GM18909 (cell line): ENCODE results near the gene NONO.
"Not testable (repeated sequence)": the region's sequence is repeated elsewhere in the genome, so short reads cannot be mapped to it uniquely, and the experiment has no call there.

Source experiments
- ATAC-seq: cut with Tn5 transposase; IDR thresholded peaks from one replicate; pipeline ENCODE4 v1.9.1; 2021; ENCODE audit warnings: mild to moderate bottlenecking; ENCODE audit not compliant: unreplicated experiment, poor library complexity

NONO gene, protein sequence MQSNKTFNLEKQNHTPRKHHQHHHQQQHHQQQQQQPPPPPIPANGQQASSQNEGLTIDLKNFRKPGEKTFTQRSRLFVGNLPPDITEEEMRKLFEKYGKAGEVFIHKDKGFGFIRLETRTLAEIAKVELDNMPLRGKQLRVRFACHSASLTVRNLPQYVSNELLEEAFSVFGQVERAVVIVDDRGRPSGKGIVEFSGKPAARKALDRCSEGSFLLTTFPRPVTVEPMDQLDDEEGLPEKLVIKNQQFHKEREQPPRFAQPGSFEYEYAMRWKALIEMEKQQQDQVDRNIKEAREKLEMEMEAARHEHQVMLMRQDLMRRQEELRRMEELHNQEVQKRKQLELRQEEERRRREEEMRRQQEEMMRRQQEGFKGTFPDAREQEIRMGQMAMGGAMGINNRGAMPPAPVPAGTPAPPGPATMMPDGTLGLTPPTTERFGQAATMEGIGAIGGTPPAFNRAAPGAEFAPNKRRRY

DNA sequence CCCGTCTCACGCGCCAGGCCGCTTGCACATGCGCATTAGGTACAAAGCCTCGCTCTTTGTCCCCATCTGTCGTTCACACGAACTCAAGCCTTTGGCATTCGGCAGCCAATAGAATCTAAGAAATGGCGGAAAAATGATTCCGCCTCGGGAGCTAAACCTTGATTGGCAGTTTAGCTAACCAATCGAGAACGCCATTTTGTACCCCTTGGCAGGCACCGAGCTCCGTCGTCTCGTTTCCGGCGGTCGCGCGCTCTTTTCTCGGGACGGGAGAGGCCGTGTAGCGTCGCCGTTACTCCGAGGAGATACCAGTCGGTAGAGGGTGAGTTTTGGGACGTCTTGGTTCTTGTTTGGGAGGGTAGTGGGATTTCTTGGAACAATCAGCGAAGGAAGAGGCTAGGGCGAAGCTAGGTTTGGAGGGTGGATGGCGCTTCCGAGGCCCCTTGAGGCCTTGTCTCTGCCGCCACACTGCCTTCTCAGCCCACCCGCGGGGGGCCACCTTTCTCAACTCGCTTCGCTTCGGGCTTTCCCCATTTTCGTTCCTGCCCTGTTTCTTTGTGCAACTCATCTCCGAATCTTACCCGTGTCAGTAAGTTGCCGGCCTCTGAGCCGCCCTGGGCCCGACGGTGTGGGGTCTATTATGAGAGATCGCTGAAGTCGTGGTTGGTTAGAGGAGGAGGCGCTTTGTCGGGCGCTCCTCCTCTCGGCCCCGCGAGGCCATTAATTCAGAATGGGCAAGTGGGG is at the start of gene NONO:
TSS of gene NONO (plus strand) at position 233 of the 741 bp plus-strand sequence. CDS start 7,003 bp downstream, outside the sequence.
- peak; percentile 88 for ATAC-seq

DNA sequence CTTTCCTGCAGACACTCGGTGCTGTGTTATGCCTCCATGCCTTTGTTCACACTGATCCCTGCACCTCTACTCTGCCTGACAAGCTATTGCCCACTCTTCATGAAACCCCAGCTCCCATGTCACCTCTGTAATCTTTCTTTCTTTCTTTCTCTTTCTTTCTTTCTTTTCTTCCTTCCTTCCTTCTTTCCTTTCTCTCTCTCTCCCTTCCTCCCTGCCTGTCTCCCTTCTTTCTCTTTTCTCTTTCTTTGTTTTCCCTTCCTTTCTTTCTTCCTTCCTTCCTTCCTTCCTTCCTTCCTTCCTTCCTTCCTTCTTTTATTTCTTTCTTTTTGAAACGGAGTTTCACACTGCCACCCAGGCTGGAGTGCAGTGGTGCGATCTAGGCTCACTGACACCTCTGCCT is 48.0 kb upstream of the NONO start:
- ATAC-seq = no peak

DNA sequence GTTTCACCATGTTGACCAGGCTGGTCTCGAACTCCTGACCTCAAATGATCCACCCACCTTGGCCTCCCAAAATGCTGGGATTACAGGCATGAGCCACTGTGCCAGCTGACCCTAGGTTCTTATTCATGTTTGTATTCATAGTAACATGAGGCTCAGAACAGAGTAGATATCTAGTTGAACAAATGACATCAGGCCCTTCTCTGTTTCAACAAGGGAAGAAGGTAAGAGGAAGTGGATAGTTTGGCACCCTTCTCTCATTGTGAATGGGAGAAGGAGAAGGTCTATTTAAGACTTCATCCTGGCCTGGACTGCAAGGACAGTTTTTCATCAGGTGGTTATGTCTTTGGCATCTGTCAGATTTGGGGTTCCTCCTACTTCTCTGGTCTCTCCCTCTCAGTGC is 46.6 kb upstream of the NONO start:
- no peak for ATAC-seq

DNA sequence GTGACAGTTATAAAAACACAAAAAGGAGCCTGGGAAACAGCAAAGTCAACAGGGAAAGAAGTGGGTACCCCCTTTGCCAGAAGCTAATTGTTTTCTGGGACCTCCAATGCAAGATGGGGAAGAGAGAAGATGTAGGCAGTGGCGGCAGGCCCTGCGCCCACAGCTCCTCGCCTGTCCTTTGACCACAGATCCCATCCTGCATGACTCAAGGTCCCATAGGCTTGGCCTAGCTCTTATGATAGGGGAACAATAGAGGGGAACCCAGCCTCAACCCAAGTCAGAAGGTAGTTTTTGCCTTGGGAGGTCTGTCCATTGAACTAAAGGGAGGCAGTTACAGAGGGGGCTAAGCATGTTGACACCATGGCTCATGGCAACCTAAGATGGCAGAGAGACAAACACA is 43.7 kb upstream of the NONO start:
- no peak for ATAC-seq

DNA sequence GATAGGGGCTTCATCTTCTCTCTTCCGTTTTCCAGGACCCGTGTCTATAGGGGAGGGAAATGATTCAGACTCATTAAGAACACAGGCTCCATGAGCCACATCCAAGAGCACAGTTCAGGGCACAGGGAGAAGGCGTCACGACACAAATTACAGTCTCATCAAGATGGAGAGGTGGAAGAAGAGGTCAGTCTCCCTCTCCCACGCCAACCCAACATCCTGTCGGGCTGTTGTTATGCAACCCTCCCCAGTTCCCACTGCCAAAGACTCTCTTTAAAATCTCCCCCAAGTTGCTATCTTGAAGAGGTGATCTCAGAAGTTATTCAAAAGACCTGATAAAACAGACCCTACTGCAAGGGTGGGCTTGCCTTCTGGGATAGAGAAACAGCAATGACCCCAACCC is 42.1 kb upstream of the NONO start:
- ATAC-seq = no peak

DNA sequence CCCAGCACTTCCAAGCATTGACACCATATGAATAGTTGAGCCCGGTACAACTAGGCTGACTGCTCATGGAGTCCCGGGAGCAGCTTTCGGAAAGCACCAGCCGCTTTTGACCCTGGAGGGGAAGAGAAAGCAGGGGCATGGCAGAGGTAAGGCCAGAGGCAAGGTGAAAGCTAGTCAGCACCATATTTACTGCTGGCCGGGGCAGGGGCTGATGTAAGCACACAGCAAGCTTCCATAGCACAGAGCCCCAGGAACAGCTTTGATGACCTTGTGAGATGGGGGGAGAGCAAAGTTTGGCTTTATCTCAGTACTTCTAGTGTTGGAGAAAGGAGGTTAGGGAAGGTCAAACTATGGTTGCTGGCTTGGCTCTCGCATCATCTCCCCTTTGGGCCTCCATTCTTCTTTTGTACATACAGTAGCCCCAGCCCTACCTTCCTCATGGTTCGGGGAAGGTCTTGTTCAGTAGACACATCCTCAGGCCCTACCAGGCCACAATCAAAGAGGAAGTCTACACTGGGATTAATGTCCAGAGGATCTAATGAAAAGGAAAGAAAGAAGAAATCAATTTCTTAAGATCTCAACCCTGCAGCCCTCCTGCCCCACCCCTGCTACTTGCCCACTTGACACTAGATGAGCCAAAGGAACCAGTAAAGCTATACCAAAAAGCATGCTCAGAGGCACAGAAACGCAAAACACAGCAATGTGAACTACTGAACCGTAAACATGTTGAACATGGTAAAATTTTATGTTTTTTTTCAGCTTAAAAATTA is 38.9 kb upstream of the NONO start:
- ATAC-seq = no peak

DNA sequence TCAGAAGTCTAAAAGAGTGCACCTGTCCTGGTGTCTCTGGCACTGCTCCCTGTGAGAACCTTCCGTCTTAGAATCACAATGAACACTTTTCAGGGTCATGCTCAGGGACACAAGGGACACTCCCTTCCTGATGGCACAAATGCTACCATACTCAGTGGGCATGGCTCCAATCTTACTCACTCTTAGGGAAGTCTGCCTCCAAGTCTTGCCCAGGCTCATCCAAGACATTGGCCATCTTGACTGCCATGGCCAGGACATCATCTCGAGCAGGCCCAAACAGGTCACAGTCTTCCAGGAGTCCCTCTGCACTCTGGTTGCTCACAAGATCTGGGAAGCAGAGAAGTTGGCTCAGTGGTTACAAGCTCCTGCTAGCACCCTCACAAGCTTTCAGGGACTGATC is 38.3 kb upstream of the NONO start:
- ATAC-seq = no peak

DNA sequence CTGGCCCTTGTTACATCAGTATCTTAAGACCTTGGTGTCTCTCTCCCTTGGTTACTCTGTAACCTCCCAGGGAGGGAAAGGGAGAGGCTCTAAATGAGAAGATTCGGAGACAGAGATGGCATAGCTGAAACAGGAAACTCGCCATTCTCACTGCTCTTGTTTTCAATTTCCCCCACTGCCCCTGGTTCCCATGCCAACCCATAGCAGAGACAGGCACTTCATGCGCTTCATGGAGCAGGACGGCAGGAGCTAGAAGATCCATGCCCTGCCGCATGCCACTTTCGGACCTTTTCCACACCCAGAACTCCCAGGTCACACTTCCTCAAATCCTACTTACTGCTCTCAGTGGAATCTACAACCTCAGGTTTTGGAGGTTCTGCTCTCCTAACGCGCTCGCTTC is 32.6 kb upstream of the NONO start:
- ATAC-seq = no peak

DNA sequence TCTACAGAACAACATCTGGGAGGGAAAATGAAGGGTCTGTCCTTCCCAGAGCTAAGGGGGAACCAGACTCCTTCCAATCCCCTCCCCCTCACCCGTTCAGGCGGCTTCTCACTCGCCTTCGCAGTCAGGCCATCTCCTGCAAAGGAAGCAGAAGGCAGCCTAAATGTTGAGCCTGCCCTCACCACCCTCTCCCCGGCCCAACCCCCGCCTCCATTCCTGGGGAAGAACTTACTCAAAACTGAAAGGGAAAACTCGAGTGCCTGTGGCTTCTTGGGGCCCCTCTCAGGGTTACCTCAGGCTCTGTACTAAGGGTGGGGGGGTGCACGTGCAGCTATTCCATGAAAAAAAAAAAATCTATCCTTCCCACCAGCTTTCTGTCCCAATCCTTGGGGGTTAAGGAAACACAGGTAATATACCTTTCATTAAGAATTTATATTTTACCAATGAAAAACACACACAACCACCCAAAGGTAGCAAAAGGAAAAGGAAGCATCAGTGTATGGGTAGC is 31.9 kb upstream of the NONO start:
- ATAC-seq = no peak

DNA sequence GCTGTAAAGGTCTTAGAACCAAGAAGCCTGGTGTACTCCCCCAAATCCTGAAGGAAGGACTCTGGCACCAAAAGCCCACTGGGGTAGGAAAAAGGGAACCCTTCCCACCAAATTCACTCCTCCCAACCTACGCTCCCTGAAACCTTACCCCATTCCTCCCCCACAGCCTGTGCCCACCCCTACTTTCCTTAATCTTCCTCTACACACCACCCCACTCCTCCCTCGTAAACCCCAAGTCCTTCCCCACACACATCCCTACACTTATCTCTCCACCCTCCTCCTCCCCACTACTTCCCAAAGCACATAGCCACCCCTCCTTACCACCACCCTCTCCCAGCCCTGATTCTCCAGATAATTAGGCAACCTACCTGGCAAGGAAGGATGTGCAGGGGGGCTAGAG is 31.2 kb upstream of the NONO start:
- no peak for ATAC-seq

DNA sequence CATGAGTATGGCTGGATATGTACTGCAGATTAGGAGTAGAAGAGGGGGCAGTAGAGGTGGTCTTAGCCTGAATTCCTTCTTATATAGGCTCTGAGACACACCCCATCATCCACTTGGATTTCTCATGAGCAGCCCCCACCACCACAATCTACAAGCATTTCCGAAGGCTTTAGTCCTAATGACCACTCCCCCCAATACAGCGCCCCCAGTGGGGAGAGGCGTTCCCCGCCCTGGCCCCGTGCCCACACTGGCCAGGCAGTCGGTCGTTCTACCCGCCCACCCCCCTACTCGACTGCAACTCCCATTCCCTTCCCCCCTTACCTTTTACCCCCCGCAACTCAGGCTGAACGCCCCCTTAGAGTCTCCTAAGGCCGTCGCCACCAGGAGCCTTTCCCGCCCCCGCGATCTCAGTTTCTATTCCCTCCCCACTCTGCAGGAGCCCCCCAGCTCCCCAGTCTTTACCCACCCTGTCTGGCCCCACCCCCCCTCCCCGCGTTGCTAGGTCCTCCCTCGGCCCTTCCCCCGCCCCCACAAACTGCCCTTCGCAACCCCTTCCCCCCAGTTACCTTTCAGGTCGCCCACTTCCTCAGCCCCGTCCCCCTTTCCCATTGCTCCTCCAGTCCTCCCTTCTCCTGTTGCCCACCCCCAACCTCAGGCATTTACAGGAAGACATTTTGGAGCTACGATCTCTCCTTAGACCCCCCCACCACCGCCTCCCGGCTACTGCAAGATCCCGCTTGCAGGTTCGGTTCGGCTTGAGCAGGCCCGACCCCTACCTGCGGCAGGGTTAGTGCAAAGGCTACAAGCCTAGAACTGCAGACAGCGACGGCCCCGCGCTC is 30.0 kb upstream of the NONO start:
- no peak for ATAC-seq

DNA sequence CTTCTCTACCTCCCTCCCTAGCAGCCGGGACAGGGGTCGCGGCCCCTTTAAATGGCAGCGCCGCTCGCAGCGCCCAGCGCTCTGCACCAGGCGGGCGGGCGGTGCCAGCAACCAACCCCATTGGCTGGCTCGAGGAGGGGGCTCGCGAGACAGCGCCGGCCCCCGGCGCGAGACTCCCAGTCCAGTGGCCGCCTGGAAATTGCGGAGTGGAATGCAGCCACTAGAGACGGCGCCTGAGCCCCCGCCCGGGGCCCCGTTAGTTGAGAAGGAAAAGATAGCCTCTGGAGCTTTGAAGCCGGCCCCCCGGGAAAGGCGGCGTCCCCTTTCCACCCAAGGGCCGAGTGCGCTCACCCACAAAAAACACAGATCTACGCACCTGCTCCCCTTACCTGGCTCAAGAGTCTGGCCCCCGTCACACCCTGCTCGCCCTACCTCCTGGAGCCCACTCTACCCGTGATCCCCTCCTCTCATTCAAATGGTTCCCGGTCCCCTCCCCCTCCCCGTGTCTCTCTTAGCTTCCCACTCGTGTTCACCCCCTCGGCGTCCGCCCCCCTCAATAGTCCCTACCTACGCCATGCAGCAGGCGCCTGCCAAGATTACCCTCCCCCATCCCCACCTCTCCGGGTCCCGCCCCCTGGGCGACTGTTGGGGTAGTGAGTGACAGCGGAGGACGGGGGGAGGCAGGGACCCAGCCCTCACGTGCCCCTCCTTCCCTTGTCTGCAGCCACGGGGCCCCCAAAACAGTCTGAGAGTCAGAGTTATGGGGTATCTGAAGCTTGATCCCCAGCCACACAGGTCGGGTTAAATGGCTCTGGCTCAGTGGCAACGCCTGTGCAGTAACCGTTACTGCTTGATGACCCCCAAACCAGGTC is 29.1 kb upstream of the NONO start, which contains the start of gene ZMYM3:
TSS of gene ZMYM3 (minus strand) at position 49 of the 872 bp plus-strand sequence. CDS start 885 bp downstream, outside the sequence.
- peak; percentile 85 for ATAC-seq

DNA sequence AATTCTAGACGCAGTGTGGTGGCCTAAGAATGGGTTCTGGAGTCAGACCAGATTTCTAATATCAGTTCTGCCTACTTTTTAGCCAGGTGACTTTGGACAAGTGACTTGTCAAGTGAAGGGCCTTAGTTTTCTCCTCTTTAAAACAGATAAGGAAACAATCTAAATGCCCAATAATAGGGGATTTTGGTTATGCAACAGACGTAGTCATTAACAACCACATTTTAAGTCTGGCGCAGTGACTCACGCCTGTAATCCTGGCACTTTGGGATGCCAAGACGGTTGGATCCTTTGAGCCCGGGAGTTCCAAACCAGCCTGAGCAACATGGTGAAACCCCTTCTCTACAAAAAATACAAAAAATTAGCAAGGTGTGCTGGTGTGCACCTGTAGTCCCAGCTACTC is 27.4 kb upstream of the NONO start:
- no peak for ATAC-seq

DNA sequence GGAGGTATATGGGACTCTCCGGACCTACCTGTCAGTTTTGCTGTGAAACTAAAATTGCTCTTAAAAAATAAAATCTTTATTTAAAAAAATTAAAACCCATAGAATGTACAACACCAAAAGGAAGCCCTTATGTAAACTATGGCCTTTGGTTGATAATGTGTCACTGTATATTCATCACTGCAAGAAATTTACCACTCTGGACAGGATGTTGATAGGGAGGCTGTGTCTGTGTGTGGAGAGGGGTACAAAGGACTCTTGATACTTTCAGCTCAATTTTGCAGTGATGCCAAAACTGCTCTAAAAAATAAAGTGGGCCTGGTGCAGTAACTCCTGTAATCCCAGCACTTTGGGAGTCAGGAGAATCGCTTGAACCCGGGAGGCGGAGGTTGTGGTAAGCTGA is 26.6 kb upstream of the NONO start:
- ATAC-seq = no peak

DNA sequence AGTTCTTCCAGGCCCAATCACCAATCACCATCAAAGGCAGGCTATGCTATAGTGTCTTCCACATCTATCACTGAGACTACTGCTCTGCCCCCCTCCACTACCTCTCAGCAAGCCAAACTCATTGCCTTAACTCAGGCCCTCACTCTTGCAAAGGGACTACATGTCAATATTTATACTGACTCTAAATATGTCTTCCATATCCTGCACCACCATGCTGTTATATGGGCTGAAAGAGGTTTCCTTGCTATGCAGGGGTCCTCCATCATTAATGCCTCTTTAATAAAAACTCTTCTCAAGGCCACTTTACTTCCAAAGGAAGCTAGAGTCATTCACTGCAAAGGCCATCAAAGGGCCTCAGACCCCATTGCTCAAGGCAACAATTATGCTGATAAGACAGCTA is 14.8 kb upstream of the NONO start:
- ATAC-seq = not testable (repeated sequence)

DNA sequence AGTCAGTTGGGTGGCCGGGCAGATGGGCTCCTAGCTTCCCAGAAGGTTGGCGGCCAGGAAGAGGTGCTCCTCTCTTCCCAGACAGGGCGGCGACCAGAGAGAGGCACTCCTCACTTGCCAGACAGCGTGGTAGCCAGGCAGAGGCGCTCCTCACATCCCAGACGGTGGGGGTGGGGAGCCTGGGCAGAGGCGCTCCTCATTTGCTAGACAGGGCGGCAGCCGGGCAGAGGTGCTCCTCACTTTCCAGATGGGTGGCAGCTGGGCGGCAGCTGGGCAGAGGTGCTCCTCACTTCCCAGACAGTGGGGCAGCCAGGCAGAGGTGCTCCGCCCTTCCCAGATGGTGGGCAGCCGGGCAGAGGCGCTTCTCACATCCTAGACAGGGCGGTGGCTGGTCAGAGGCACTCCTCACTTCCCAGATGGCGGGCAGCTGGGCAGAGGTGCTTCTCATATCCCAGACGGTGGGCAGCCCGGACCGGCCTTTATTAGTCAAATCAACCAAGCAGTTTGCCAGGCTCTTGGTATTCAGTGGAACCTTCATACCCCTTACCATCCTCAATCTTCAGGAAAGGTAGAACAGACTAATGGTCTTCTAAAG is 13.5 kb upstream of the NONO start:
- no peak for ATAC-seq

DNA sequence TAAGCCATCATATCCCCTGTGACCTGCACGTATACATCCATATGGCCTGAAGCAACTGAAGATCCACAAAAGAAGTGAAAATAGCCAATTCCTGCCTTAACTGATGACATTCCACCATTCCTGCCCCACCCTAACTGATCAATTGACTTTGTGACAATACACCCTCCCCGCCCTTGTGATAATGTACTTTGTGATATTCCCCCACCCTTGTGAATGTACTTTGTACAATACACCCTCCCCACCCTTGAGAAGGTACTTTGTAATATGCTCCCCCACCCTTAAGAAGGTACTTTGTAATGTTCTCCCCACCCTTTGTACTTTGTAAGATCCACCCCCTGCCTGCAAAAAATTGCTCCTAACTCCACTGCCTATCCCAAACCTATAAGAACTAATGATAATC is 11.1 kb upstream of the NONO start:
- not testable (repeated sequence) for ATAC-seq

DNA sequence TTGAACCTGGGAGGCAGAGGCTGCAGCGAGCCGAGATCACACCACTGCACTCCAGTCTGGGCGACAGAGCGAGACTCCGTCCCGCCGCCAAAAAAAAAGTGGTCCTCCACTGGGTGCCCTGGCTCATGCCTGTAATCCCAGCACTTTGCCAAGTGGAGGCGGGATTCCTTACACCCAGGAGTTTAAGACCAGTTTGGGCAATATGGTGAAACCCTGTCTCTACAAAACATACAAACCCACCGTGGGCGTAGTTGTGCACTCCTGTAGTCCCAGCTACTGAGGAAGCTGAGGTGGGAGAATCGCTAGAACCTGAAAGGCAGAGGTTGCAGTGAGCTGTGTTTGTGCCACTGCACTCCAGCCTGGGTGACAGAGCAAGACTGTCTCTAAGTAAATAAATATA is 2.1 kb upstream of the NONO start:
- ATAC-seq = not testable (repeated sequence)
